NCI-H187 treated with DMSO at 0.1 percent for 48 hours (cell line): Measurements from ENCODE around the gene CSF1R.

Source experiments
- DNase-seq: peaks from one replicate; lab custom pipeline; 2025; lab: John Stamatoyannopoulos, UW

The CSF1R gene

GRCh38 chr5:150120617-150121447 lies 34.5 kb upstream of the CSF1R start:
- DNase-seq, result no peak

DNA sequence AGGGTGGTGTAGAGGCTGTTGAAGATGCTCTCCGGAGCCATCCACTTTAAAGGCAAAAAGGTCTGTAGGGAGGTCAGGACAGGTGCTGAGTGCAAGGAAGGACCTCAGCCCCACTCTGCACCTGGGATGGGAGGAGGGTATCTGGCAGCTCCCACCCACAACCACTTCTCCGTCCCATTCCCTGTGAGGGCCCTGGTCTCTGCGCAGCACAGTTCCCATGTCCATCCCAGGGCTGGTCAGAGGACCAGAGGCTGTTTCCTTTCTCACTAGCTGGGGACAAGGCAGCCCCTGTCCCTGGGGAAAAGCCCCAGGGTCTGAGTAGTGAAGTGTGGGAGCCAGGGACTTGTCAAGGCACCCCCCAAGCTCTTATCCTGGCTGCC lies 33.7 kb upstream of the CSF1R start:
- DNase-seq, result no peak

DNA sequence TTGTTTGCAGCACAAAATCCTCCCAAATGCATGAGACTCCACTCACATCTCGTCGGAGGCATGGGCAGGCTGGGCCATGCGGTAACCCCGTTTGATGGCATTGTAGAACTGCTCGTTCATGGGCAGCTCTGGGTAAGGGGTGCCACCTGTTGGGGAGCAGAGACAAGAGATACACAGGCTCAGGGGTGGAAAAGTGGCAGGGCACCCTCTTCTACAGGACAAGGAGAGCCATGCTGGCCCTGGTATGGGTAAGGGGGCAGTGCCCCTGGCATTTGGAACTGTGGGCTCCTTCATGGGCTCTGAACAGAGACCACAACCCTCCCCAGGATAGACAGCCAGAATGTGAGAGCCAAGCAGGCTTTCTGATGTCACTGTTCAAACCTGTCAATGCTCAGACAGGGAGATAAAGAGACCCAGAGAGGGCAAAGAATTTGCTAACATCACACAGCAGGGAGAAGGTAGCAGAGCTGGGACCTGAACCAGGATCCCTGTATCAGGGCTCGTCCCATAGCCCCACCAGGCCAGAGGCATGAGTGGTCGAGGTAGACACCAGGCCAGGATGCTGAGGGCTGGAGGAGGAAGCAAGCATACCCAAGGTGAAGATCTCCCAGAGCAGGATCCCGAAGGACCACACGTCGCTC lies 33.2 kb upstream of the CSF1R start:
- no peak for DNase-seq

GRCh38 chr5:150118561-150119229 lies 32.3 kb upstream of the CSF1R start:
- no peak for DNase-seq

DNA sequence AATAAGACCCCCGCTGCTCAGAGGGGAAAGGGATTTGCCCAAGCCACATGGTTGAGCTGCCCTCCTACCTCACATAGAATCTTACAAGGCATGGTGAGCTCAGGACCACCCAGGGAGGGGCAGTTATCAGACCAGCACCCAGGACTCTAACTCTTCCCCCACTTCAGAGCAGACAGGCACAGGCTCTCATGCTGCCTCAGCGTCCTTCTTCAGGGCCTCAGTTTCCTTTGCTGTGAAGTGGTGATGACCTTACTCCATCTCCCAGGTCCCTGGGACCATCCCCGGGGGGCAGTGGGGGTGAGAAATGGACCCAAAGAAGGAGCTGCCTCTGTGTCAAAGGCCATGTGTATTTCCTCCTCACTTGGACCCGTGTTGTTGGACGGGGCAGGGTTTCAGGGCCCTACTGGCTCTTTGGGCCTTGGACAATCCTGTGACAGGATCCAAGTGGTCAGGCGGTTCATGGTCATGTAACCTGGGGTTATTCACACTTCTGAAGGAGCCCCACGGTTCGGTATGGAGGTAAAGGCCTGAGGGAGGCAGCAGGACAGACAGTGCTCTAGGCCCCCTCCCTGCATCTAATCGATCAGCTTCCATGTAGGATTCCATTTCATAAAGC lies 31.7 kb upstream of the CSF1R start:
- no peak for DNase-seq

GRCh38 chr5:150116667-150117400 lies 30.5 kb upstream of the CSF1R start:
- DNase-seq, result no peak

GRCh38 chr5:150114773-150115408 lies 28.5 kb upstream of the CSF1R start:
- no peak for DNase-seq

DNA sequence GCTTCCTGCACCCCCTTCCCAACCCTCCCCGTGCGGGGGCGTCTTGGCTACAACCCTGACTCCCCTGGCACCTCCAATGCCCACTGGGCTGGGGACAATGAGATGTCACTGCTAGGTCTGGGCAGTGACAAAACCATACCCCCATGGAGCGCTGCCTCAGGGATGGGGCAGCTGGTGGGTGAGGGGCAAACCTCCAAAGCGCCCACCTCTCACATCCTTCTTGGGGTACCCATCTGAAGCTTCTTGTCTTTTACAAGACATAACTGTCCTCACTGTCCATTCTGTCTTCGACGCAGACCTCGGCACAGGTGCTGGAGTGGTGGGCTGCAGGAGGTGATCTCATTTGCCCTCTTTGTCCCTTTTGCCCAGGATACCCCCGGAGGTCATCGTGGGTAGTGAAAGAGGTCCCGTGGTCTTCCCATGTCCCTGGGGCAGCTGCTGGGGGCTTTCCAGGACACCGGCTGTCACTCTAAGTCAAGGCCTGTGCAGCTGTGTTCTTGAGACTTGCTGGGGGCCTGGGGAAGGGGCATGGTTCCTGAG lies 27.8 kb upstream of the CSF1R start:
- DNase-seq, result no peak

- no peak for DNase-seq
Observed at GRCh38 chr5:150113047-150113744, 26.8 kb upstream of the CSF1R start.

GRCh38 chr5:150112201-150113046 lies 26.1 kb upstream of the CSF1R start:
- DNase-seq, result no peak

DNA sequence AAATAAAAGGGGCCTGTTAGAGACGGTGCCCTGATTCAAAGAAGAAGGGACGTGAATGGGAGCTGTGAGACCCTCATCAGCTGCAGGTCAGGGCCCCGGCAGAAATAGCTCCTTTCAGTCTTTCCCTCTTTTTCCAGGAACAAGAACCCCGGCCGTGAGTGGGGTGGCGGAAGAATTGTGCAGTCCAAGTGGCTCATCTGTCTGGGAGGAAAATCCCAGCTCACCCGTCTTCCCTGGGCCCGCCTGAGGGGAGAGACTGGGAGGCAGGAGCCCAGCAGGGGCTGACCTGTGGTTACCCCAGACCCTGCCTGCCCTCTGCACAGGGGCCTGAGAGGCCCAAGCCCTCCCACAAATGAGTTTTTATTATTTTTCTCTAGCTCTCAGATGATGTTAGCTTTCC lies 24.8 kb upstream of the CSF1R start:
- DNase-seq, result no peak

DNA sequence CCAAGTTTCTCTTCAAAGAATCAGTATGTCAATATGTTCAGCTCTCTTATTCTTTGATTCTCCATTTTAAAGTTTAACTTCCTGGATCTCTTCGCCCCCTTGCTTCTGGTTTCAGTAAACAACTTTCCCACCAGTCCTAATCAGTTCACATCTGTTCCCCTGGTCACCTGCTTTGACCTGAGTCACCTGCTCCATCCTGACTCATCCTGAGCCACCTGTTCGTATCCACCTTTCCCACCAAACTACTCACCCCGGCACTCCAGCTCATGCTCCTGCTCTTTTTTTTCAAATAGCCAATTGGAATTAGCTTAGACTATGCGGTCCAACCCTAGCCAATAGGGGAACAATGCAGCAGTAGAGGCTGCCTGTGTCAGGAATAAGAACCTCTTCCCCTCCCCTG lies 23.6 kb upstream of the CSF1R start:
- DNase-seq, result no peak

- no peak for DNase-seq
Observed at GRCh38 chr5:150108711-150109514, 22.6 kb upstream of the CSF1R start.

GRCh38 chr5:150107909-150108447 lies 21.6 kb upstream of the CSF1R start:
- DNase-seq, result no peak

- DNase-seq, result no peak
Observed at GRCh38 chr5:150106674-150107426, 20.5 kb upstream of the CSF1R start.

DNA sequence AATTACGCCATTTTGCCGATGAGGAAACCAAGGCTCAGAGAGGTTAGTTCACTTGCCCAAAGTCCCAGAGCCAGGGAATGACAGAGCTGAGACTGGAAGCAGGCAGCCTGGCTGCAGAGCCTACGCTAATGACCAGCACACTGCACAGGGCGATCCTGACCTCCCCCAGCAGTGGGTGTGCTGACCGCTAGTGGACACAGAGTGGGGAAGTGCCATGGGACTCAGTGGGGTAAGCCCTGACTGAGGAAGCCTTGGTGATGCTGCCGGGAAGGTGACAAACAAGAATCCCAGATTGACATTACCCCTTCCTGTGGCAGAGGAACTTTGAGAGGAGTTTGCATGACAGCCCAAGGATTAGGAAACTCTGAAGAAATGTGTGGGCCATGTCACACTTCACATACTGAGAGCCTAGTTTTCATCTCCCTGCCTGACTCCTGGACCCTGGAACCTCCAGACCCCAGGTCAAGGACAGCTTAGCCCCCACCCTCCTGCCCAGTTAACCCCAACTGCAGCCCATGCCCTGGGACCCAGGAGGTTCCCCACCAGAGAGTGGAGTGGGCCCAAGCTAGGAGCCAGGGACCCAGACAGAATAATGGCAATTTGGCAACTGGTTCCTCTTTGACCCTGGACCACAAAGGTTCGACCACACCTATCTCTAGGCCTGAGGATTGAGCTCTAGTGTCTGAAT lies 19.7 kb upstream of the CSF1R start:
- DNase-seq, result no peak

- DNase-seq, result no peak
Observed at GRCh38 chr5:150104550-150104870, 18.2 kb upstream of the CSF1R start.
